Astrocyte (in vitro differentiated cells and primary cell): ENCODE results near the gene SLC66A1.

Experiments used
- CTCF ChIP-seq: IDR thresholded peaks from 2 replicates; pipeline ENCODE4 v1.5.1; 2011; ENCODE audit warnings: low read depth, mild to moderate bottlenecking, inconsistent platforms, low read length, moderate library complexity; ENCODE audit not compliant: insufficient read depth
- EZH2 ChIP-seq: IDR thresholded peaks from 2 replicates; pipeline ENCODE4 v1.6.1; 2012; ENCODE audit warnings: mild to moderate bottlenecking, low read length, inconsistent platforms; ENCODE audit not compliant: insufficient read depth

GRCh38 chr1:19349999-19350398, 37.9 kb downstream of the SLC66A1 start:
- TF ChIP-seq CTCF (no peak), EZH2 (no peak)
